Kidney tubule cell (primary cell): ENCODE data around the gene DIAPH2.

ENCODE experiments used
- DNase-seq: peaks from one replicate; pipeline ENCODE4 v3.0.0-alpha.2; 2018; ENCODE audit warnings: low spot score

The DIAPH2 gene

DNA sequence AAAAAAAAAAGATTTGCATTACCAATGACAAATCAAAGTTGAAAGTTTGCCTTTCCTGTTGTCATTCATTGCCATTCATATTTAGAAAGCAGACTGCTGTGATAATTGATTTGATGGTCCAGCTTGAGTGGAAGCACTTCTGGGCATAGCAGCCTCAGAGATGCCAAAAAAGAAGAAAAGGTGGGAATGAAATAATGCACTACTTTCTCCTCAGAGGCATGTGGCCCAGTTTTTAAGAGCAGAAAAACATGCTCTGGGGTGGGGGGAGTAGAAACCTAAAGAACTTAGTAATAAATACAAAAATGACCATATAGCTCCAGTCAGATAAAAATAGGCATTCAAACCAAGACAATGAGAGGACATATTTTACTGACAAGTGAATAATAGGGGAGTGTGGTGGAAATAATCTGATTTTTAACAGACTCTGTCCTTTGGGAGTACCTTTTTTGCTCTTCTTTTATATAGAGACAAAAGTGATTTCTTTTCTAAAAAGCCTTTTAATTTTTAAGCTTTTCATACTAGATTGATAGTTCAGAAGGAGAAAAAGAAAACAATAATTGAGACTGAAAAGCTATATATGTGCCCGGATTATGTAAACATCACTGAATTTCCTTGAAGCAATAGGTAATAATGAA, 798.1 kb downstream of the DIAPH2 start:
- no peak for DNase-seq

GRCh38 chrX:97490656-97491055, 806.0 kb downstream of the DIAPH2 start:
- DNase-seq: no peak

DNA sequence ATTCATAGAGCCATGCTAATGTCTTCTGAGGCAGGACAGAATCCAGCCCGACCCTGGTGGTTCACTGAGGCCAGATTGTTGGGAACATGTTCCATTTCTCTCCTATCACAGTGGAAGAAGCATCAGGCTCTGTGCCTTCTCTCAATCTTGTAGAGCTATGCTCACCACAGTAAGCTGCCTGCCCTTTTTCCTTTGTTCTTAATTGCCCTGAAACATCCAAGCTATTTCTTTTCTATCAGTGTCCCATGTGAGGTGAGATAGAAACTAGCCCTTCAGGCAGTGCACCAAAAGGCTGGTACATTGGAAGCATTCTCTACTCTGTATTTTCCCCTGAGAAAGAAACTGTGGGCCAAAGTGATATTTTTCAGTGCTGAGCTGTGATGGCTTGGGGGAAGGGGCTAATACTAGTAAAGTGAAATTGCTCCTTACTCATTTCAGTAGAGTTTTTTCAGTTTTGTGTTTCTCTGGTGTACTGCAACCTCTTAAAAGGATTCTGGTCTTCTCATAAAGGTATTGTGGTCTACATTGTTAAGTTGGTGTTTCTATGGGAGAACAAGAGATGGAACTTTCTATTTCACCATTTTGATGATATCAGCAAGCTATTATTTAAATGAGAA, 810.2 kb downstream of the DIAPH2 start:
- no peak for DNase-seq

- no peak for DNase-seq
Measured at GRCh38 chrX:97498093-97498492, 813.5 kb downstream of the DIAPH2 start.

DNA sequence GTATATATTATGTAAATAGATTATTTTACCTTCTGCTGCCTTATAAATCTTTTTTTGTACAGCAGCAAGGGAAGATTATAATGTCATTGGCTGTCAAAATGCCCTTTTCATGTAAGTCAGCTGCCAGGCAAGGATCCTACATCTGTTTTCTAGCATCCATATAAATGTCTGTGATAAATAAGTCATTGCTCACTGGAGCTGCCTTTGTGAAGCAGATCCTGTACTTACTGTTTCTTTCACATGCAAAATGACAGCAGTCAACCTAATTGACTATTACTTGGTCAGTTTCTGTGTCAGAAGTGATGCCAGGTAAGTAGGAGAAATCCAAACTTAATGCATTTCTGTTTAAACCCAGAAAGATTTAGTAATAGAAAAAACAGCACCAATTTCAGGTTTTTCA, 819.8 kb downstream of the DIAPH2 start:
- no peak for DNase-seq

DNA sequence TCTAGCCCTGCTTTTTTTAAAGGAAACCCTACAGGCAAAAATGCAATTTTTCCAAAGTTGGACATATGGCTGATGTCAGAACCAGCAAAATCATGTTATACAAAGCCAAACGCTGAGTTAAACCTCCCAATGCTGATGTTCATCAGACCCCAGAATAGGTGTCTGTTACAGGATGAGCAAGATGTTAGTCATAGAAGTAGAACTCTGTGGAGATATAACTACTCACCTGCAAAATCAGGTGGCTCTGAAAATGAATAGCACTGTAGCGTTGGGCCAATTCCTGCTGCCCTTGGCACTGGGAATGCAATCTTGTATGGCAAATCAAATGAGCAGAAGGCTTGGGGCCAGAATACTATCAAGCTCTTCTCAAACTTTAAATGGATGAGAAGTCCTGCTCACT, 833.1 kb downstream of the DIAPH2 start:
- peak; percentile 13 for DNase-seq

- no peak for DNase-seq
Measured at GRCh38 chrX:97522307-97522706, 837.7 kb downstream of the DIAPH2 start.

GRCh38 chrX:97524340-97524739, 839.7 kb downstream of the DIAPH2 start:
- DNase-seq: no peak

DNA sequence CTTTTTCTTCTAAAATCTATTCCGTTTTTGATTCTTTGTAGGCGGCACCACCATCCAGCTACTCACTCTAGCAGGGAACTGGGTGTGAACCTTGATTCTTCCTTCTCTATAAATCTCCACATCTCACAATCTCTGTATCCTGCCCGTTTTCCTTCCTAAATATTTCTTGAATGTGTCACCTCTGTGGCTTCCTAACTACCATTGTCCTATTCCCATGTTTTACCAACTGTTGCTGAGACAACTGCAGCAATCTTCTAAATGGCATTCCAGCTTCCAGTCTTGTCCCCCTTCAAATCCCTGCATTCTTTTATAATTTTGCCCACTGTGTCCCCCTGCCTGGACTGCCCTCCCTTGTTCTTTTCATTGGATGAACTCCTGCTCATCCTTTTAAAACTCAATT, 840.4 kb downstream of the DIAPH2 start:
- peak; percentile 59 for DNase-seq

DNA sequence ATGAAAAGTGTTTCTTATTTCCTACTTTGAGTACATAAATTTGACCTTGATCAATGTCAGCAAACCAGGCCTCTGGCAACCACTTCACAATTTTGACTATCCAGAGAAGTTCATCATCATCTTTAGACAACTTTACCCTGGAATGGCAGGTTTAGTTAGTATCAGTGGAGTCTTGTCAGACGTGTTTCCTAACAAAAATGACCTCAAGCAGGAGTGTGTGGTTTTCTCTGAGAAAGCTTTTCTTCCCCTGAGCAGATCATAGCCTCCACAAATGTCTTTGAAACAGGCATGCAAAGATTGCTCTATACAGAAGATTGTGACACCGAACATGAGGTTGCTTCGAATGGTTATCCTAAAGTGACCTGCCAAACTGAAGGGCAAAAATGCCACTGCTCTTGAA, 841.3 kb downstream of the DIAPH2 start:
- DNase-seq: no peak

DNA sequence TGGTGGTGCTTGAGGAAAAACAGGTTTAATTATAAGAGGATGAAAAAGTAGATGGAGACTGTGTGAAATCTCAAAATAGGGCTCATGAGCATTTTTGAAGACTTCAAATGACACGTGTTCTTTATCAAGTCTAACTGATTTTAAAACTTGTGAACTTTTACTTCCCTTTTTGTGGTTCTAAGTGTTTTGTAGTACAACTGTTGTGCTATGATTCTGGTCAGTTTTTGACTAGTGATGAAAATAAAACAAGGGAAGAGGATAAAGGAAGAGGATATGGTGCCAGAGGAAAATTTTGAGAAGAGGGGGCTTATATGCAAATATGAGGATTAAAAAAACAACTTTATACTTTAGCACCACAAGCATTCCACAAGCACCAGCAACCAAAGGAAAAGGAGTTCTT, 843.1 kb downstream of the DIAPH2 start:
- DNase-seq: no peak

GRCh38 chrX:97529536-97530200, 845.0 kb downstream of the DIAPH2 start:
- peak; percentile 10 for DNase-seq

- DNase-seq: no peak
Measured at GRCh38 chrX:97531825-97532224, 847.2 kb downstream of the DIAPH2 start.

DNA sequence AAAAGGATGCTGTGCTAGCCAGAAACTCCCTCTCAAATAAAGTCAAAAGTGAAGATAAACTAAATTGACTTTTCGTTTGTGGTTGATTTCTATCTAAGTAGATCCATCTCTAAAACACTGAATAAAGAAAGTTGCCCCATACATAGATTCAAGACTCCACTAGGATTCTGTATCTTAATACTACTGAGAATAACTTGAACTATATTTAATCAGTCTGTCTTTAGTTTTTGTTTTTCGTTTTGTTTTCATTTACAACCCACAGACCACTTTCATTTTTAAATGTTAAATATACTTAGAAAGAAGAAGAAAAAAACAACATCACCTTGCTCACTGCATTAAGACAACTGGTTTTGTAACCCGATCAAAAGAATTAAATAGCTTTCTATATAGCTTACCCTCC, 854.1 kb downstream of the DIAPH2 start:
- DNase-seq: no peak

DNA sequence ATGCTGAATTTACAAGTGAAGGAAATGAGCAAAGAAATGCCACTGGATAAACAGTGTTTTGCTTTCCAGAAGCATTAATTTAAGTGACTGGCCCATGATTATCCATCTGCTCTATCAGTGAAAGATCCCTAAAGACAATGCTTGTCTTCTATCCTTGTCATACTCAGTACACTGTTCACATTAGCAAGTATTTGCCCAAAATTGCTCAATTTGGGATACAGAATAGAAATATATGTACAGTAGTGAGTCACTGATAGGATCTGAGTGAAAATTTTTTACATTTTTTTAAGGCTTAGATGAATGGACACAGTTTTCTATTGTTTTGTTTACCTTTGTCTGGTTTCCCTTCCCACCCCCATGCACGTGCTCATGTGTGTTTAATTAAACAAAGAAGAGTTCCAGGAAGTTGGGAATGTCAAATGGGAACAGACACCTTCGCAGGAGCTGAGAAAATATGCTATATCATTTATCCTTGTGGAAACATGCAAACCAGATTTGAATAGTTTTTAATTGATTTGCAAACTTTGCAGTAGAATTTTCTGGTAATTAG, 855.4 kb downstream of the DIAPH2 start:
- DNase-seq: no peak

- peak; percentile 6 for DNase-seq
Measured at GRCh38 chrX:97547877-97548578, 863.4 kb downstream of the DIAPH2 start.

DNA sequence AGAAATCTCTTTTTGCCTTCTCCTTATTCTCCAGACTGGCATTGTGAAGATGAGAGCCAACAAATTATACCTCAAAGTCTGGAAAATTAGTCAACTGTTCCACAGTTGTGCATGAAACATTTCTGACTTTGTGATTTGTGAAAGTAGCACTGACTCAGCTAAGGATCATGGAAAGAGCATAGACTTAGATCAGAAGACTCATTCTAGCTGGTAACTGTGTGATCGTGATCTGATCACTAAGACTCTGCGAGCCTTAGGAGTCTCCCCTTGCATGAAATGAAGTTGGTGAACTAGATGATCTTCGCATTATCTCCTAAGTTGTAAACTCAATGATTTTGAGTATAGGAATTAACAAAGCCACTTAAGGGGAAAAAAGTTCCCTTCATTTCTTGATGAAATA, 867.2 kb downstream of the DIAPH2 start:
- DNase-seq: no peak

GRCh38 chrX:97553833-97554232, 869.2 kb downstream of the DIAPH2 start:
- DNase-seq: no peak

- no peak for DNase-seq
Measured at GRCh38 chrX:97556359-97556758, 871.7 kb downstream of the DIAPH2 start.

GRCh38 chrX:97563531-97564133, 879.0 kb downstream of the DIAPH2 start:
- DNase-seq: peak; percentile 67

DNA sequence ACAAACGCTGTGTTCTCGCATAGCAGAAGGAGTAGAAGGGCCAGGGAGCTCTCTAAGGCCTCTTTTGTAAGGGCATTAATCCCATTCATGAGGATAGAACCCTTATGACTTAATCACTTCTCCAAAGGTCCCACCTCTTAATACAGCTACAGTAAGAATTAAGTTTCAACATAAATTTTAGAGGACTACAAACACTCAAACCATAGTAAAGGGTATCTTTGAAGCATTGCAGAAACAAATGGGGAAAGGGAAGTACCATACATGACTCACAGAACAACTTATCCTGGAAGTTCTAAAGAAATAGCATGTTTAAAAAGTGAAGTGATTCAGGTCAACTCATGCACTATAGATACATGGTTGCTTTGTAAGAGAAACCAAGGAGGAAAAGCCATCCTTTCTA, 879.9 kb downstream of the DIAPH2 start:
- no peak for DNase-seq

GRCh38 chrX:97587171-97587570, 902.5 kb downstream of the DIAPH2 start:
- DNase-seq: no peak
